ENCODE data around the gene RHOF. TPM values are rescaled to one million over a fixed set of nuclear protein-coding genes. Genes with fewer than 3 reads are reported as not detected.
"Not testable (repeated sequence)": the region's sequence is repeated elsewhere in the genome, so short reads cannot be mapped to it uniquely, and the experiment has no call there.

RHOF gene
- total RNA-seq, 1 donor, result 10.9 TPM

DNA sequence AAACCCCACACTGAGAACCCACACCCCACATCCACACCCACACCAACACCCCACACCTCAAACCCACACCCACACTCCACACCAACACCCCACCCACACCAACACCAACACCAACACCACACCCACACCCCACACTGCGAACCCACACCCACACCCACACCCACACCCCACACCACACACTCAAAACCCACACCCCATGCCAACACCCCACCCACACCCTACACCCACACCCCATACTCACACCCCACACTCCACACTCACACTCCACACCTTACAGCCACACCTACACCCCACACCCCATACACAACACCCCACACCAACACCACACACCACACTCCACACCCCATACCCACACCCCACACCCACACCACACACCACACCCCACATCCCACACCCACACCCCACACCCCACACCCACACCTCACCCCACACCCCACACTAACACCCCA lies 43.0 kb downstream of the RHOF start:
- TF ChIP-seq, protein P1, sequence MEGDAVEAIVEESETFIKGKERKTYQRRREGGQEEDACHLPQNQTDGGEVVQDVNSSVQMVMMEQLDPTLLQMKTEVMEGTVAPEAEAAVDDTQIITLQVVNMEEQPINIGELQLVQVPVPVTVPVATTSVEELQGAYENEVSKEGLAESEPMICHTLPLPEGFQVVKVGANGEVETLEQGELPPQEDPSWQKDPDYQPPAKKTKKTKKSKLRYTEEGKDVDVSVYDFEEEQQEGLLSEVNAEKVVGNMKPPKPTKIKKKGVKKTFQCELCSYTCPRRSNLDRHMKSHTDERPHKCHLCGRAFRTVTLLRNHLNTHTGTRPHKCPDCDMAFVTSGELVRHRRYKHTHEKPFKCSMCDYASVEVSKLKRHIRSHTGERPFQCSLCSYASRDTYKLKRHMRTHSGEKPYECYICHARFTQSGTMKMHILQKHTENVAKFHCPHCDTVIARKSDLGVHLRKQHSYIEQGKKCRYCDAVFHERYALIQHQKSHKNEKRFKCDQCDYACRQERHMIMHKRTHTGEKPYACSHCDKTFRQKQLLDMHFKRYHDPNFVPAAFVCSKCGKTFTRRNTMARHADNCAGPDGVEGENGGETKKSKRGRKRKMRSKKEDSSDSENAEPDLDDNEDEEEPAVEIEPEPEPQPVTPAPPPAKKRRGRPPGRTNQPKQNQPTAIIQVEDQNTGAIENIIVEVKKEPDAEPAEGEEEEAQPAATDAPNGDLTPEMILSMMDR (IDR thresholded peaks at IDR 0.05; ENCODE audit: insufficient read depth, low read length), result no peak
- no peak overlapping the region for H3K4me3 ChIP-seq (ENCODE audit: low read depth, low read length)
- no peak for DNase-seq (ENCODE audit: low read depth)

DNA sequence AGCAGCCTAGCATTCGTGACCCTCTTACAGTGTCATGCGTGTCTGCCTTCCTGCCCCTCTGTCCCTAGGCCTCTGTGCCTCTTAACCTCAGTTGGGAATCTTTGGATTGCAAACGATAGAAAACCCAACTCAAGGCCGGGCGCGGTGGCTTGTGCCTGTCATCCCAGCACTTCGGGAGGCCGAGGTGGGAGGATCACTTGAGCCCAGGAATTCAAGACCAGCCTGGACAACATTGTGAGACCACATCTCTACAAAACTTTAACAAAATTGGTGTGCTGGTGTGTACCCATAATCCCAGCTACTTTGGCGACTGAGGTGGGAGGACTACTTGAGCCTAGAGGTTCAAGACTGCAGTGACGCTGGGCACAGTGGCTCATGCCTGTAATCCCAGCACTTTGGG lies 44.2 kb downstream of the RHOF start:
- no peak for DNase-seq (ENCODE audit: low read depth)
- TF ChIP-seq, protein P1 (IDR thresholded peaks at IDR 0.05; ENCODE audit: insufficient read depth, low read length), result no peak
- H3K4me3 ChIP-seq (ENCODE audit: low read depth, low read length), result no peak overlapping the region

DNA sequence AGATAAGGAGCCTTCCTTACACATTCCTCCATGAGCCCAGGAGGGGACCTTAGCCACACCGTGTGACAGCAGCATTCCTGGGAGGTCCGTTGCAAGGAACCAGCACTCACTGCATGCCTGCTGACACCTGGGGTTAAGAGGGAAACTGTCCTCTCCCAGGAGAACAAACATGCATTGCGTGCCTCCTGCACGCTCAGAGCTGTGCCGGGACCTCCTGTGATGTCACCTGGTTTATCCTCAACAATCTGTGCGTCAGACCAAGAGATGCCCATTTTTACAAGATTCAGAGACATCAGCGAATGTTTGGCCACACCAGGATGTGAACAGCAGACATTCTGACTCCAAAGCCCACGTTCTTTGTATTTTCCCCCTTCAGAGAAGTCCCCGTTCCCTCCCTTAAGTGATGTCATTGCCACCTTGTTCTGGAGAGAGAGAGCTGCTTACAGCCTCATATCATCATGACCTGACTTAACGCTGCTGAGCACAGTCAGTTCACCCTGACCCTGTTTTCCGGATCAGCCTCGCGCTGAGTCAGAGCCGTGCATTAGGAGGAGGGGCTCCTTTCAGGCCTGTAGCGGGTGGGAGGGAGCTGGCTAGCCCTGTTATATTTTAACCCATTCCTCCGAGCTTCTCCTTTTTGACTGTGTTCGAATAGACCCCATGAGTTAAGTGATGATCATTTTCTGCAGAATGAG lies 44.8 kb downstream of the RHOF start:
- TF ChIP-seq, protein P1 (IDR thresholded peaks at IDR 0.05; ENCODE audit: insufficient read depth, low read length), result no peak
- H3K4me3 ChIP-seq (ENCODE audit: low read depth, low read length), result no peak overlapping the region
- peak; percentile 80 for DNase-seq (ENCODE audit: low read depth)

DNA sequence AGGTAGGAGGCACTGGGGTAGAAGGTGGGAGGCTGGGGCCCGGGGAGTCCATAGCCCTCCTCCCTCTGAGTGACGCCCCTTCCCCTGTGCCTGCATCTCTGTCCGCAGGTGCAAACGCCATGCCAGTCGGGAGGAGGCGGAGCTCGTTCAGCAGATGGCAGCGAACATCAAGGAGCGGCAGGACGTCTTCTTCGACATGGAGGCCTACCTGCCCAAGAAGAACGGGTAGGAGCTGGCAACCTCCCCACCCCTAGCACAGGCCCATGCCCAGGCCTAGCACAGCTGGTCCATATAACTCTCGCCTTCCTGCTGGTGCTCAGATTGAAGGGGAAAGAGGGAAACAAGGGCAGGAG lies 45.3 kb downstream of the RHOF start:
- TF ChIP-seq, protein P1 (IDR thresholded peaks at IDR 0.05; ENCODE audit: insufficient read depth, low read length), result no peak
- no peak overlapping the region for H3K4me3 ChIP-seq (ENCODE audit: low read depth, low read length)
- no peak for DNase-seq (ENCODE audit: low read depth)

DNA sequence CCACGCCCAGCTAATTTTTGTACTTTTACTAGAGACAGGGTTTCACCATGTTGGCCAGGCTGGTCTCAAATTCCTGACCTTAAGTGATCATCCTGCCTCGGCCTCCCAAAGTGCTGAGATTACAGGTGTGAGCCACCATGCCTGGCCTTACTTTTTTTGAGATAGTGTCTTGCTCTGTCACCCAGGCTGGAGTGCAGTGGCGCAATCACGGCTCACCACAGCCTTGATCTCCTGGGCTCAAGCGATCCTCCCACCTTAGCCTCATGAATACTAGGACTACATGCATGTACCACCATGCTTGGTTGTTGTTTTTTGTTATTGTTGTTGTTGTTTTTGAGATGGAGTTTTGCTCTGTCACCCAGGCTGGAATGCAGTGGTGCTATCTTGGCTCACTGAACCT lies 47.9 kb downstream of the RHOF start:
- DNase-seq (ENCODE audit: low read depth); H3K4me3 ChIP-seq (ENCODE audit: low read depth, low read length): not testable (repeated sequence)

DNA sequence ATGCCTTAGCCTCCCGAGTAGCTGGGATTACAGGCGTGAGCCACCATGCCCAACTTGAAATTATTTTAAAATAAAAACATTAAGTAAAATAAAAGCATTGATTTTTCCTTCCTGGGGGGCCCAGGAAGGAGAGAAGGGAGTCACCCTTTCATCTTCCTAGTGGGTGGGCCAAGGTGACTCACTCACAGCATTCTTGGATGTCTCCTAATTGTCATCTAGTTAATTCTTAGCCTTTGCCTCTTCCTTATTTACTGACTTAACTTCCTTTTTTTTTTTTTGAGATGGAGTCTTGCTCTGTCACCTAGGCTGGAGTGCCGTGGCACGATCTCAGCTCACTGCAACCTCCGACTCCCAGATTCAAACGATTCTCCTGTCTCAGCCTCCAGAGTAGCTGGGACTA lies 51.7 kb downstream of the RHOF start:
- DNase-seq (ENCODE audit: low read depth), result no peak
- TF ChIP-seq, protein P1 (IDR thresholded peaks at IDR 0.05; ENCODE audit: insufficient read depth, low read length), result no peak
- no peak overlapping the region for H3K4me3 ChIP-seq (ENCODE audit: low read depth, low read length)

DNA sequence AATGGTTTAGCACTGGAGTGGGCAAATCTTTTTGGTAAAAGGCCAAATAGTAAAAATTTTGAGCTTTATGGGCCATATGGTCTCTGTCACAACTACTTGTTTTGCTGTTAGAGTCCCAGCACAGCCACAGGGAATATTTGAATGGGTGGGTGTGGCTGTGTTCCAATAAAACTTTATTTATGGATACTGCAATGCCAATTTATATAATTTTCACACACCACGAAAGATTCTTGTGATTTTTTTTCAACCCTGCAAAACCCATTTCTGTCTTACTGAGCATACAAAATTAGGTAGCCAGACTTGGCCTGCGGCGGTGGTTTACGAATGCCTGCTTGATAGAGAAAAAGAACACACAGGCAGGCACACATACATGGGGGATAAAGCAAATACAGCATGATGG lies 52.6 kb downstream of the RHOF start:
- DNase-seq (ENCODE audit: low read depth), result no peak
- TF ChIP-seq, protein P1 (IDR thresholded peaks at IDR 0.05; ENCODE audit: insufficient read depth, low read length), result no peak
- no peak overlapping the region for H3K4me3 ChIP-seq (ENCODE audit: low read depth, low read length)

Data from fibroblast of the aortic adventitia (primary cell).